ENCODE measurements around the gene APOBR. TPM values are rescaled to one million over a fixed set of nuclear protein-coding genes. Genes with fewer than 3 reads are reported as not detected.

Gene APOBR
- total and polyA plus RNA-seq, 2 of the 13 experiments (the other 11 are each of a cell fraction or from before 2014, with no cell fraction given), result 0.03 TPM; not detected in 1

GRCh38 chr16:28527985-28528384, 33.5 kb downstream of the APOBR start (continued):
- TF ChIP-seq ZNF557 (CRISPR knock-in tag; IDR thresholded peaks at IDR 0.05), result no peak

DNA sequence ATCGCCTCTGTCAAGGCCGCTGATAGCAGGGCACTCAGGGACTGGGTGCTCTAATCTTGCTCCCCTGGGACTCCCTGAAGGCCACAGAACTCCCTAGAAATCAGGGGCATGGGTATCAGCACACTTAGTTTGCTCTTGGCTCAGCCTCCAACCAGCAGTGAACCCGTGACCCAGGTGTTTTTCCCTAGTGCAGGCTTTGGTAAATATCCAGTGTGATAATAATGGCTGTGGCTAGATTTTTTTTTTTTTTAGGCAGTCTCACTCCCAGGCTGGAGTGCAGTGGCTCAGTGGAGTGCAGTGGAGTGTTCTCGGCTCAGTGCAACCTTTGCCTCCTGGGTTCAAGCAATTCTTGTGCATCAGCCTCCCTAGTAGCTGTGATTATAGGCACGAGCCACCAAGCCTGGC, 34.0 kb downstream of the APOBR start:
- in situ Hi-C loops (cut with HindIII; ENCODE audit: extremely low pct_ligation_motif_present, low pct_unique_long_range_greater_than_20kb), result no loop called here
- no peak; the same call in 1 of the 2 replicates for TF ChIP-seq ZNF563 (CRISPR knock-in tag; IDR thresholded peaks at IDR 0.05)
- TF ChIP-seq ZNF30 (CRISPR knock-in tag; IDR thresholded peaks at IDR 0.05), result no peak
- TF ChIP-seq SETDB1 (CRISPR knock-in tag; IDR thresholded peaks at IDR 0.05; ENCODE audit: borderline replicate concordance), result no peak
- TF ChIP-seq CREB1 (IDR thresholded peaks at IDR 0.05), result no peak
- TF ChIP-seq CREB1 (CRISPR knock-in tag; IDR thresholded peaks at IDR 0.05), result no peak
- no peak; the same call in 1 of the 2 replicates for TF ChIP-seq HMGXB3 (CRISPR knock-in tag; IDR thresholded peaks at IDR 0.05; ENCODE audit: borderline replicate concordance)
- TF ChIP-seq CERS6 (CRISPR knock-in tag; IDR thresholded peaks at IDR 0.05), result no peak
- no peak for TF ChIP-seq GATA4 (IDR thresholded peaks at IDR 0.05; ENCODE audit: borderline replicate concordance, low read depth)
- no peak for TF ChIP-seq MLLT10 (CRISPR knock-in tag; IDR thresholded peaks at IDR 0.05)
- no peak for TF ChIP-seq AKNA (CRISPR knock-in tag; IDR thresholded peaks at IDR 0.05; ENCODE audit: borderline replicate concordance)
- no peak for TF ChIP-seq ZNF546 (CRISPR knock-in tag; conservative IDR thresholded peaks at IDR 0.05)

More for the DNA sequence above, 34.0 kb downstream of the APOBR start:
- no peaks in the 10 kb centered on the region for H3K9me3 ChIP-seq (ENCODE audit: low read length)
- no peaks in the 10 kb centered on the region for H3K36me3 ChIP-seq (replicated peaks in 1 of 2; ENCODE audit: control insufficient read depth in 1 of 2, insufficient read depth in 2 of 2, low read length in 2 of 2)
- FAIRE-seq (peak; percentile 70), ATAC-seq (peak; percentile 25), DNase-seq (ENCODE audit: low spot score) (peak; percentile 78)
- no peaks in the 10 kb centered on the region for H3K27me3 ChIP-seq (ENCODE audit: control insufficient read depth in 1 of 2, insufficient read depth in 2 of 2, low read length in 2 of 2)
- peak overlapping the region; percentile 70 for H2AFZ ChIP-seq (ENCODE audit: low read length)
- peaks cover 83% of the 10 kb centered on the region for H3K4me1 ChIP-seq (ENCODE audit: insufficient read depth, low read length)
- H3K4me2 ChIP-seq (ENCODE audit: low read depth, low read length), result peak overlapping the region; percentile 71
- no peak overlapping the region for H3K4me3 ChIP-seq (replicated peaks in 1 of 3; ENCODE audit: insufficient read depth in 1 of 3, low read depth in 2 of 3, low read length in 3 of 3)
- POLR2A ChIA-PET, result interaction anchor here (0.8 to 1.5 kb wide), 2 partner anchors 10 to 36 kb away, joined by 4 to 5 read pairs; partner anchors contain the start of genes CLN3 and NUPR1
- BruUV-seq (replicated peaks), result no TSS peak
- intact Hi-C loops (cut with micrococcal nuclease; ENCODE audit: unreplicated experiment), result no loop called here
- no peaks in the 10 kb centered on the region for H4K20me1 ChIP-seq (ENCODE audit: insufficient read depth, low read length)
- CTCF ChIA-PET (ENCODE audit: low intra/inter-chr PET ratio, low total read pairs), result no interaction called here
- 2% methylated on average over 5 of the region's 5 CpGs for WGBS (ENCODE audit: low lambda C conversion rate)
- peak overlapping the region; percentile 80 for H3K27ac ChIP-seq (ENCODE audit: extremely low read length, insufficient read depth, low read length)
- peak overlapping the region; percentile 63 for H3K9ac ChIP-seq (ENCODE audit: insufficient read depth, low read depth, low read length)
- H3K79me2 ChIP-seq (ENCODE audit: insufficient read depth, low read length), result no peaks in the 10 kb centered on the region

Data from HepG2 (cell line).